ENCODE results near the gene GPS1.

- TF ChIP-seq CTCF (IDR thresholded peaks at IDR 0.05) (no peak), POLR2A (IDR thresholded peaks at IDR 0.05) (no peak), EP300 (IDR thresholded peaks at IDR 0.05) (no peak), POLR2AphosphoS5 (IDR thresholded peaks at IDR 0.05) (no peak)
Measured at GRCh38 chr17:82012261-82012639, 39.4 kb upstream of the GPS1 start.
